ENCODE measurements around the gene DNM1.

GRCh38 chr9:128187361-128187760, 15.8 kb upstream of the DNM1 start:
- no peak for TF ChIP-seq POLR2A (IDR thresholded peaks at IDR 0.05)
- no peak for TF ChIP-seq CTCF (IDR thresholded peaks at IDR 0.05)
- no peak for TF ChIP-seq EP300 (IDR thresholded peaks at IDR 0.05)
